GM18951 (cell line): Measurements from ENCODE around the gene RPS6KL1.

Experiments used
- POLR2A ChIP-seq: IDR thresholded peaks from 4 replicates; pipeline ENCODE4 v1.6.1; 2011; ENCODE audit warnings: mild to moderate bottlenecking; ENCODE audit not compliant: insufficient read length, insufficient read depth; ENCODE audit errors: extremely low read depth
- in situ Hi-C: fragments of 300-500 bp; cut with MboI; formaldehyde crosslinking; loops from one replicate; pipeline ENCODE4 v1.12.0; 2022; ENCODE audit warnings: low sequenced_read_pairs, mixed read lengths, inconsistent platforms; ENCODE audit not compliant: unreplicated experiment

RPS6KL1 gene

GRCh38 chr14:74909911-74910310 is 13.1 kb downstream of the RPS6KL1 start:
- no peak for TF ChIP-seq POLR2A
- in situ Hi-C loops = loop anchor here (25.0 kb wide), 1 partner anchor 377 kb away; the partner anchor contains the start of gene FOS

- no peak for TF ChIP-seq POLR2A
- in situ Hi-C loops = loop anchor here (25.0 kb wide), 1 partner anchor 378 kb away; the partner anchor contains the start of gene FOS
These were observed 13.6 kb downstream of the RPS6KL1 start for GRCh38 chr14:74909501-74909900.

GRCh38 chr14:74908861-74909341 is 14.2 kb downstream of the RPS6KL1 start:
- no peak for TF ChIP-seq POLR2A
- in situ Hi-C loops = loop anchor here (25.0 kb wide), 1 partner anchor 378 kb away; the partner anchor contains the start of gene FOS

GRCh38 chr14:74907744-74908143 is 15.3 kb downstream of the RPS6KL1 start:
- no peak for TF ChIP-seq POLR2A
- in situ Hi-C loops = loop anchor here (25.0 kb wide), 1 partner anchor 380 kb away; the partner anchor contains the start of gene FOS

GRCh38 chr14:74906925-74907521 is 16.0 kb downstream of the RPS6KL1 start:
- TF ChIP-seq POLR2A = peak; percentile 27
- in situ Hi-C loops = loop anchor here (25.0 kb wide), 1 partner anchor 380 kb away; the partner anchor contains the start of gene FOS

- in situ Hi-C loops = loop anchor here (25.0 kb wide), 1 partner anchor 382 kb away; the partner anchor contains the start of gene FOS
- peak; percentile 36 for TF ChIP-seq POLR2A
These were observed 17.4 kb downstream of the RPS6KL1 start for GRCh38 chr14:74905595-74906142.

GRCh38 chr14:74904635-74905503 is 18.2 kb downstream of the RPS6KL1 start:
- no peak for TF ChIP-seq POLR2A
- in situ Hi-C loops = loop anchor here (25.0 kb wide), 1 partner anchor 382 kb away; the partner anchor contains the start of gene FOS

- no peak for TF ChIP-seq POLR2A
- in situ Hi-C loops = loop anchor here (25.0 kb wide), 1 partner anchor 384 kb away; the partner anchor contains the start of gene FOS
These were observed 19.9 kb downstream of the RPS6KL1 start for GRCh38 chr14:74902941-74903705.

GRCh38 chr14:74898694-74899093 is 24.4 kb downstream of the RPS6KL1 start:
- TF ChIP-seq POLR2A = no peak
- in situ Hi-C loops = no loop called here

- no peak for TF ChIP-seq POLR2A
- in situ Hi-C loops = no loop called here
These were observed 25.0 kb downstream of the RPS6KL1 start for GRCh38 chr14:74898083-74898482.

GRCh38 chr14:74897642-74898041 is 25.4 kb downstream of the RPS6KL1 start:
- in situ Hi-C loops = no loop called here
- TF ChIP-seq POLR2A = no peak

- in situ Hi-C loops = no loop called here
- no peak for TF ChIP-seq POLR2A
These were observed 26.7 kb downstream of the RPS6KL1 start for GRCh38 chr14:74896400-74896799.

GRCh38 chr14:74893614-74894091 is 29.4 kb downstream of the RPS6KL1 start:
- no peak for TF ChIP-seq POLR2A
- in situ Hi-C loops = no loop called here

- in situ Hi-C loops = no loop called here
- TF ChIP-seq POLR2A = no peak
These were observed 30.3 kb downstream of the RPS6KL1 start for GRCh38 chr14:74892745-74893144.
